HCT116 (cell line): ENCODE results near the gene PTPN1.

Experiments
- ATF3 ChIP-seq: IDR thresholded peaks from 2 replicates; pipeline ENCODE4 v1.6.1; 2012
- ELF1 ChIP-seq: IDR thresholded peaks from 2 replicates; pipeline ENCODE4 v1.6.1; 2012; ENCODE audit warnings: low read depth, borderline replicate concordance
- EZH2 ChIP-seq: fragments of 200-600 bp; sonication (generic); IDR thresholded peaks from 2 replicates; pipeline ENCODE4 v1.6.1; 2017; ENCODE audit warnings: antibody characterized with exemption, mixed run types
- FOSL1 ChIP-seq: IDR thresholded peaks from 2 replicates; pipeline ENCODE4 v1.6.1; 2012; ENCODE audit warnings: low read depth
- POLR2A ChIP-seq: IDR thresholded peaks from 2 replicates; pipeline ENCODE4 v1.7.0; 2011; ENCODE audit warnings: borderline replicate concordance; ENCODE audit not compliant: insufficient read depth, insufficient read length; ENCODE audit errors: extremely low read depth
- POLR2AphosphoS5 ChIP-seq: IDR thresholded peaks from 2 replicates; pipeline ENCODE4 v1.6.1; 2011; ENCODE audit warnings: mild to moderate bottlenecking, low read depth, low read length, moderate library complexity
- SP1 ChIP-seq: IDR thresholded peaks from 2 replicates; pipeline ENCODE4 v1.6.1; 2012; ENCODE audit warnings: low read depth
- SRF ChIP-seq: IDR thresholded peaks from 2 replicates; pipeline ENCODE4 v1.6.1; 2012; ENCODE audit warnings: low read depth
- YY1 ChIP-seq: IDR thresholded peaks from 2 replicates; pipeline ENCODE4 v1.6.1; 2011; ENCODE audit warnings: low read length, low read depth, moderate library complexity, mild to moderate bottlenecking; ENCODE audit not compliant: insufficient replicate concordance; ENCODE audit errors: extremely low read depth
- ZNF274 ChIP-seq: fragments of 200-500 bp; sonication (Bioruptor generic); IDR thresholded peaks from 2 replicates; pipeline ENCODE4 v1.6.1; 2014; ENCODE audit warnings: mild to moderate bottlenecking, low read depth, low read length, inconsistent platforms
- TF ChIP-seq, protein P1 (sequence below), 3 experiments: fragments of 200-600 bp in 1 of 3; sonication (generic) in 1 of 3; IDR thresholded peaks in 2 of 3; conservative IDR thresholded peaks in 1 of 3; 2 replicates each; pipeline ENCODE4 v1.5.1; 2012 to 2017; ENCODE audit warnings: low read depth in 2 of 3, low read length in 2 of 3, antibody characterized with exemption in 1 of 3, borderline replicate concordance in 1 of 3, control low read depth in 1 of 3, mild to moderate bottlenecking in 1 of 3, mixed read lengths in 1 of 3, mixed run types in 1 of 3, moderate library complexity in 1 of 3; ENCODE audit not compliant: insufficient read depth in 1 of 3

- TF ChIP-seq POLR2A (no peak), ELF1 (no peak), SP1 (no peak), ATF3 (no peak), FOSL1 (no peak), EZH2 (no peak), POLR2AphosphoS5 (no peak), YY1 (no peak), ZNF274 (no peak), SRF (no peak)
- TF ChIP-seq, protein P1, sequence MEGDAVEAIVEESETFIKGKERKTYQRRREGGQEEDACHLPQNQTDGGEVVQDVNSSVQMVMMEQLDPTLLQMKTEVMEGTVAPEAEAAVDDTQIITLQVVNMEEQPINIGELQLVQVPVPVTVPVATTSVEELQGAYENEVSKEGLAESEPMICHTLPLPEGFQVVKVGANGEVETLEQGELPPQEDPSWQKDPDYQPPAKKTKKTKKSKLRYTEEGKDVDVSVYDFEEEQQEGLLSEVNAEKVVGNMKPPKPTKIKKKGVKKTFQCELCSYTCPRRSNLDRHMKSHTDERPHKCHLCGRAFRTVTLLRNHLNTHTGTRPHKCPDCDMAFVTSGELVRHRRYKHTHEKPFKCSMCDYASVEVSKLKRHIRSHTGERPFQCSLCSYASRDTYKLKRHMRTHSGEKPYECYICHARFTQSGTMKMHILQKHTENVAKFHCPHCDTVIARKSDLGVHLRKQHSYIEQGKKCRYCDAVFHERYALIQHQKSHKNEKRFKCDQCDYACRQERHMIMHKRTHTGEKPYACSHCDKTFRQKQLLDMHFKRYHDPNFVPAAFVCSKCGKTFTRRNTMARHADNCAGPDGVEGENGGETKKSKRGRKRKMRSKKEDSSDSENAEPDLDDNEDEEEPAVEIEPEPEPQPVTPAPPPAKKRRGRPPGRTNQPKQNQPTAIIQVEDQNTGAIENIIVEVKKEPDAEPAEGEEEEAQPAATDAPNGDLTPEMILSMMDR (IDR thresholded peaks at IDR 0.05 in 2 of 3, conservative IDR thresholded peaks at IDR 0.05 in 1 of 3; ENCODE audit: borderline replicate concordance in 1 of 3, insufficient read depth in 1 of 3, low read depth in 2 of 3, low read length in 2 of 3), result no peak
Measured at GRCh38 chr20:50469176-50469723, 40.9 kb upstream of the PTPN1 start.
